Measurements from ENCODE around the gene AUTS2.

Gene AUTS2

DNA sequence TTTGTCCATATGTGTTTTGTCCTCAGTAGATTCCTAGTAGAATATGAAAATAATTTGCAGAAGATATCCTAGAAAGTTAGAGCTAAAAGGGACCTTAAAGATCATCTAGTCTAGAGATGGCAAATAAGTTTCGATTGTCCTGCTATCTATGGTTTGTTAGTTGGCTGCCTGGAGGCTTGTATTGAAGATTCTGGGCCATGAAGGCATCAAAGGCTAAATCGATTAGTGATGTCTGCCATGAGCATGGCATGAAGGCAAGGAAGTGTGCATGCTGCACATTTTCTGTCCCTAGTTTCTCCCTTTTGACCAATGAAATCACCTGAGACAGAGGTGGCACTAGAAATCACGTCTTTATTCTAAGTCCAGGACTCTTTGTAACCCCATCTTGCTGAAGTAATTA, 979.9 kb downstream of the AUTS2 start:
- H3K4me3 ChIP-seq (ENCODE audit: low read depth, low read length): no peak overlapping the region
- TF ChIP-seq, protein P1, sequence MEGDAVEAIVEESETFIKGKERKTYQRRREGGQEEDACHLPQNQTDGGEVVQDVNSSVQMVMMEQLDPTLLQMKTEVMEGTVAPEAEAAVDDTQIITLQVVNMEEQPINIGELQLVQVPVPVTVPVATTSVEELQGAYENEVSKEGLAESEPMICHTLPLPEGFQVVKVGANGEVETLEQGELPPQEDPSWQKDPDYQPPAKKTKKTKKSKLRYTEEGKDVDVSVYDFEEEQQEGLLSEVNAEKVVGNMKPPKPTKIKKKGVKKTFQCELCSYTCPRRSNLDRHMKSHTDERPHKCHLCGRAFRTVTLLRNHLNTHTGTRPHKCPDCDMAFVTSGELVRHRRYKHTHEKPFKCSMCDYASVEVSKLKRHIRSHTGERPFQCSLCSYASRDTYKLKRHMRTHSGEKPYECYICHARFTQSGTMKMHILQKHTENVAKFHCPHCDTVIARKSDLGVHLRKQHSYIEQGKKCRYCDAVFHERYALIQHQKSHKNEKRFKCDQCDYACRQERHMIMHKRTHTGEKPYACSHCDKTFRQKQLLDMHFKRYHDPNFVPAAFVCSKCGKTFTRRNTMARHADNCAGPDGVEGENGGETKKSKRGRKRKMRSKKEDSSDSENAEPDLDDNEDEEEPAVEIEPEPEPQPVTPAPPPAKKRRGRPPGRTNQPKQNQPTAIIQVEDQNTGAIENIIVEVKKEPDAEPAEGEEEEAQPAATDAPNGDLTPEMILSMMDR (IDR thresholded peaks at IDR 0.05; ENCODE audit: low read depth, low read length, missing control alignments): no peak
- in situ Hi-C loops (cut with HindIII; ENCODE audit: low sequenced_read_pairs): no loop called here
- DNase-seq (ENCODE audit: low read depth): no peak

DNA sequence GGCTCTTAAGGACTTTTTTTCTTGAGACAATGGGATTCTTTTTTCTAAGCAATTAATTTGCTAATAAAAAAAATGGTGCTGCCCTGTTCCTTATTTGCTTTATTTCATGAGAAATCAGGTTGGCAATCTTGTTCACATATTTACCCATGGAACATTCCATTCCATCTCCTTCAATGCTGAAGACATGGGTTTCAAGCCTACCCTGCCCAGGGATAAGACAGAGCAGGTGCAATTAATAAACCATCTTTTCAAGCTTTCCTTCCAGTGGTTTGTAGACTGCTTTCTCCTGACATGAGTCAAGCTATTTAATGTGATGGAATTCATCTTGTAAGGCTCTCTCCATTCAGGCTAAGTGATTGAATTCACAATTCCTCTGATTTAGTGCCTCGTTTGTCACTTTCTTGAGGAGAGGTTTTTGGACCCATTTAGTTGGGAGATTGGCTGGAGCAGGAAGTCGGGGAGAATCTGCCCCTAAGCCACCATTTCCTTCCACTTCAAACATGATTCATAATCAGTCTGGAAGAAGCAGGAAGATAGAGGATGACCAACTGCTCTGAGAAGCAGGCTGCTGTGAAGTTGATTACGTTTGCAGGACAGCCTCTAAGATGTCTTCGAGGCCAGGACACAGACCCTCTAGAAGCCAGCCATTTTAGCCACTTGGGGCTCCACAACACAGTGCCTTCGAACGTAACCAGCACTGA, 981.3 kb downstream of the AUTS2 start:
- no peak overlapping the region for H3K4me3 ChIP-seq (ENCODE audit: low read depth, low read length)
- in situ Hi-C loops (cut with HindIII; ENCODE audit: low sequenced_read_pairs): no loop called here
- DNase-seq (ENCODE audit: low read depth): no peak
- TF ChIP-seq, protein P1 (IDR thresholded peaks at IDR 0.05; ENCODE audit: low read depth, low read length, missing control alignments): no peak

DNA sequence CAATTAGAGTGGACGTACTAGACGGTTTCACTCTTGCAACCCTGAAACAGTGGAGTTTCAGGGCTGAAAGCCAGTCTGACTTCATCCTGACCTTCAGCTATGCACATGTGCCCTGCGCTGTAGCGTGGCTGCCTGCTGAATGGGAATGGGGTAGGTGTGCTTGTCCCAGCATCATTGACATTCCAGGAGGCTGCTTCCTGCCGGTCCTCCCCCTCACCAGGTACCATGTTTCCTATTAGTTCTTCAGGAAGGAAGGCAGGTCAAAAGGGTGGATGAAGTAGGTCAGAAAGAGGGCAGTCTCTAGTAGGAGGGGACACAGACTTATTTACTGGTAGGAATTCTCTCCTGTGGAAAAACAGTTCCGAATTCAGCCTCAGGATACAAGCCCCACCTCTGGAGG, 981.9 kb downstream of the AUTS2 start:
- no peak overlapping the region for H3K4me3 ChIP-seq (ENCODE audit: low read depth, low read length)
- TF ChIP-seq, protein P1 (IDR thresholded peaks at IDR 0.05; ENCODE audit: low read depth, low read length, missing control alignments): no peak
- in situ Hi-C loops (cut with HindIII; ENCODE audit: low sequenced_read_pairs): no loop called here
- no peak for DNase-seq (ENCODE audit: low read depth)

DNA sequence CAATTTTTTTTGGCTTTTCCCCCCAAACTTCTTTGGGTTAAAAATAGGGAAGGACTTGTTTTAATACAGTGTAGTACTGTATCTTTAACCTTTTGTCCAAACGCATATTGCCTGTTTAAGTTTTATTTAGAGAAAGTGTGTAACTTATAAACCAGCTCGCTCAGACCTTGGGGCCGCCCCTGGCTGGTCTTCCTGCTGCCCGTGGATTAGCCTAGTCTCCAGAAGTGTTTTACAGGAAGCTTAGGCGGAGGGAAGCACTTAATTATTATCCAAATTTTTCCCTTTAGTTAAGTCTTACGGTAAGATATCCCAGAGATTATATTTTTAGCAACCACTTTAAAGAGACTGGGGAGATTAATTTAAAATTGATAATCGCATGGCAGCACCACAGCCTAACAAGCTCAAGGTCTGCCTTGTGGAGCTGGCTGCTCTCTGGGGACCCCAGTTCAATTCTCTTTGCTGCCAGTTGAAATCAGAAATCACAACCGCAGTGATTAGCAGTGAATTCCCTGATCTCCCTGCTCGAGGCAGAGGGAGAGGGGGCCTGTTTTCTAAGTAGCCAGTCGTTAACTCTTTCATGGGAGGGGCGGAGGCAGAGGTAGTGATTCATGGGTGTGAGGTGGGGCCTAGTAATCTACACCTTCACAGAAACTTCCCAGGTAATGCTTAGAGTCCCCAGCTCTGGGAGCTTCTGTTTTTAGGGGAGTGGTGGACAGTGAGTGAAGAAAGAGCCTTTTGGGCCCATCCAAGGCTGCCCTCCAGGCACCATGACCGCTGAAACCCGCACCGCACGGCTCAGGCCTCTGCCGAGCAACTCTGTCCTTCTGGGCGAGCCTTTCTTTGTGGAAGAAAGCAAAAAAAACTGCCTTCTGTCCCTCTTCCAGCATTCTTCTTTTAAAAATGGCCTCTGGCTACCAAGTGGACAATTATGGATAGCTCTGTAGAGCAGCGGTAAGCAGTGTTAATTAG, 984.9 kb downstream of the AUTS2 start:
- no peak overlapping the region for H3K4me3 ChIP-seq (ENCODE audit: low read depth, low read length)
- in situ Hi-C loops (cut with HindIII; ENCODE audit: low sequenced_read_pairs): no loop called here
- TF ChIP-seq, protein P1 (IDR thresholded peaks at IDR 0.05; ENCODE audit: low read depth, low read length, missing control alignments): no peak
- DNase-seq (ENCODE audit: low read depth): no peak

DNA sequence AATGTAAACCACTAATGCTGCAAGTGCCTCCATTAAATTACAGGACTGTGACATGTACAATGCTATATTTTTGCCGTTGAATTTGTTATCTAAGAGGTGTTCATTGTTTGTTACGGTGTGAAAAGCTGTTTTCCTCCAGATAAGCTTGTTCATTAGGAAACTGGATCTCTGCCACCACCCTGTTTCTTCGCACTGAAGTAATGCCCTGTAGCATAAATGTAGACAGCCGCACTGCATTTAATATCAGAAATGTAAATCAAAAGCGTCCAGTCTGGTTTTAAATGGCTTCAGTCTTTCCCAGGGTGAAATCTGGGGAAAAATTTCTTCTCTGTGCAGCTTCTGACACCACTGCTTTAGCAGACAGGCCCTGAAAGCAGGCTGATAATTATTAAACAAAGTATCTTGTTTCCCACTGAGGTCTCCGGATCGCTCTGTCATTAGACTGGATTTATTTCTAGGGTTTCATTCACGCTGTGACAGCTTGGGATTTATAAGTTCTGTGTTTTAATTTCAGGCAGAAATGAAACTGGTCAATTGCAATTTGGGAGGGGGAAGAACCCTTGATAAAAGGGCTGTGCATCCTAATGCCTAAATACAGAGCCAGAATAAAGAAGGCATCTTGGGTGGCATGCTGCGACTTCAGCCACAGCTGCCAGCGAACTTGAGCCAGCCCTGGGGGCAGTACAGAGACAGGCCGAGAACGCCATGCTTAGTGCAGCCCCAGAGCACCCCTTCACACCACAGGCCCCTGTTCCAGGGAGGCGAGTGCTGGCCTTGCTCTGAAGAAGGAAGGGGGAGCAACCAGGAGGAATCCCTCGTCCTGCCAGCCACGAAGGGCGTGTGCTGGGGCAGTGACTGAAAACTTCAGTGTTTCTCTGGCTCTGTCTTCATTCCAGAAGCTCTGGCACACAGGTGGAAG, 985.9 kb downstream of the AUTS2 start:
- no peak for DNase-seq (ENCODE audit: low read depth)
- in situ Hi-C loops (cut with HindIII; ENCODE audit: low sequenced_read_pairs): no loop called here
- TF ChIP-seq, protein P1 (IDR thresholded peaks at IDR 0.05; ENCODE audit: low read depth, low read length, missing control alignments): no peak
- H3K4me3 ChIP-seq (ENCODE audit: low read depth, low read length): no peak overlapping the region

DNA sequence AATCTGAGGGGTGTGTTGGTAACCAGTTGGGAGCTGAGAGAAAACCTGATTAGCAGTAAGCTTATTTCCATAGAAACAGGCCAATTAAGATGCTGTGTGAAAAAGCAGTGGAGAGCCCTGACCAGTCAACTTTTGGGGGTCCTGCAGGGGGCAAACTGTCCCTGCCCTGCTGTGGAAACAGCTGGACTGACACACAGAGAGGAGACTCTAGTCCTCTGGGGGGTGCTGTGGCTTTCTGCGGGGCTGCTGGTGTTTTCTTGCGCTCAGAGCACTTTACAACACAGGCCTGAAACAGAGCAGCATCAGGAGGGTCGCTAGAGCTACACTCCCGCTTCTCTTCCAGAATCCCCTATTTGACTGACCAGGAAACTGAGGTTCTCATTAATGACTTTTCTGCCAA, 986.8 kb downstream of the AUTS2 start:
- DNase-seq (ENCODE audit: low read depth): no peak
- in situ Hi-C loops (cut with HindIII; ENCODE audit: low sequenced_read_pairs): no loop called here
- TF ChIP-seq, protein P1 (IDR thresholded peaks at IDR 0.05; ENCODE audit: low read depth, low read length, missing control alignments): peak; percentile 22
- H3K4me3 ChIP-seq (ENCODE audit: low read depth, low read length): no peak overlapping the region
